Esophagus (tissue), 2 donors: ENCODE measurements around the gene TUNAR. TPM values are rescaled to one million over a fixed set of nuclear protein-coding genes. Genes with fewer than 3 reads are reported as not detected.
"Not testable (repeated sequence)": the region's sequence is repeated elsewhere in the genome, so short reads cannot be mapped to it uniquely, and the experiment has no call there.

Experiments used
- H3K27ac ChIP-seq, 2 donors: one replicate each; pipeline ENCODE4 v1.5.1; 2013; ENCODE audit warnings: low read depth in 2 of 2, mild to moderate bottlenecking in 2 of 2, inconsistent platforms in 1 of 2, low read length in 1 of 2, moderate library complexity in 1 of 2
- H3K27me3 ChIP-seq, 2 donors: one replicate each; pipeline ENCODE4 v1.6.1; 2013; ENCODE audit warnings: low read length in 2 of 2, control low read depth in 1 of 2, mild to moderate bottlenecking in 1 of 2; ENCODE audit not compliant: insufficient read depth in 2 of 2, control insufficient read depth in 1 of 2
- H3K36me3 ChIP-seq, 2 donors: one replicate each; pipeline ENCODE4 v1.6.1; 2013; ENCODE audit warnings: low read length in 1 of 2; ENCODE audit not compliant: control insufficient read depth in 2 of 2, insufficient read depth in 2 of 2
- H3K4me1 ChIP-seq, 2 donors: one replicate each; pipeline ENCODE4 v1.6.1; 2013; ENCODE audit warnings: low read length in 1 of 2; ENCODE audit not compliant: control insufficient read depth in 2 of 2, insufficient read depth in 2 of 2
- H3K4me3 ChIP-seq, 2 donors: one replicate each; pipeline ENCODE4 v1.5.1; 2013; ENCODE audit warnings: low read length in 2 of 2, mild to moderate bottlenecking in 2 of 2, low read depth in 1 of 2, moderate library complexity in 1 of 2
- H3K9me3 ChIP-seq, 2 donors: one replicate each; pipeline ENCODE4 v1.6.1; 2013; ENCODE audit warnings: mild to moderate bottlenecking in 2 of 2, low read depth in 1 of 2, low read length in 1 of 2, moderate library complexity in 1 of 2; ENCODE audit not compliant: control insufficient read depth in 2 of 2, insufficient read depth in 1 of 2
- WGBS, 2 donors: extraction: QIAGEN DNeasy Blood & Tissue Kit; methylation state at CpG; one replicate each; pipeline ENCODE4 v1.1.7; 2013; 5-methylcytosine and 5-hydroxymethylcytosine counted together
- polyA plus RNA-seq, 2 donors: library from polyadenylated mRNA; stranded (reverse); fragments of 200-250 nt; gene quantifications; one replicate each; pipeline ENCODE4 v1.2.3, GENCODE V29; 2013
- donor health status: healthy with polysubstance abuse.
- donor health status: Bipolar disorder and iron deficiency.

TUNAR gene
- polyA plus RNA-seq, 2 donors: 0.01 TPM; not detected in 1

GRCh38 chr14:95951359-95951758 lies 74.7 kb downstream of the TUNAR start:
- no peaks in the 10 kb centered on the region for H3K27me3 ChIP-seq
- no peak overlapping the region for H3K27ac ChIP-seq
- no peak overlapping the region for H3K4me3 ChIP-seq
- H3K36me3 ChIP-seq: no peaks in the 10 kb centered on the region
- no peaks in the 10 kb centered on the region for H3K9me3 ChIP-seq
- 74 to 79% methylated on average over 4 of the region's 4 CpGs for WGBS, 2 donors
- no peaks in the 10 kb centered on the region for H3K4me1 ChIP-seq

DNA sequence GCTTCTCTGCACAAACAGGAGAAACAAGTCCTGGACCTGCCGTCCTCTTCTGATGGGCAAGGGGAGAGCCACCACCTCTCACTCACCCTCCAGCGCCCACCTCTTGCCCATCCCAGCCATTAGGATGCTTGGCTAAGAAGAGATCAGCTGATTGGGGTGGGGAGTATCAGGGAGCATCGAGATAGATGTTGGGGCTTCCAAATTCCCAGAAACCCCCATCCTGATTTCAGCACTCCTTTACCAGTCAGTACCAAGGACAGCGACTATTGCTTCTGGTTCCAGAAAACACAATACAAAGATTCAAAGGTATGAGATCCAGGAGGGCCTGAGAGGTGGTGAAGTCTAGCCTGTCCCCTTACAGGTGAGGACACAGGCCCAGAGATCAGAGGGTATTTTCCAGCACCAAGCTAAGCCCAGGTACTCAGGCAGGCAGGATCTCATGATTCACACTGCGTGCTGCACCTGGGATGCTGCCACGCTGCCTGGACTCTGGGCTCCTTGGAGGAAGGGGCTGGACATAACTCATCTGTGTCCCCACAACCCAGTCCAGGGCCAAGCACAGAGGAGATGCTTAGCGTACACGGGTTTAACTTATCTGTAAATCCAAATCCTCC lies 76.6 kb downstream of the TUNAR start:
- no peaks in the 10 kb centered on the region for H3K36me3 ChIP-seq
- no peaks in the 10 kb centered on the region for H3K27me3 ChIP-seq
- no peaks in the 10 kb centered on the region for H3K9me3 ChIP-seq
- H3K4me3 ChIP-seq: no peak overlapping the region
- no peaks in the 10 kb centered on the region for H3K4me1 ChIP-seq
- H3K27ac ChIP-seq: no peak overlapping the region
- WGBS, 2 donors: 48 to 58% methylated on average over 8 of the region's 8 CpGs

DNA sequence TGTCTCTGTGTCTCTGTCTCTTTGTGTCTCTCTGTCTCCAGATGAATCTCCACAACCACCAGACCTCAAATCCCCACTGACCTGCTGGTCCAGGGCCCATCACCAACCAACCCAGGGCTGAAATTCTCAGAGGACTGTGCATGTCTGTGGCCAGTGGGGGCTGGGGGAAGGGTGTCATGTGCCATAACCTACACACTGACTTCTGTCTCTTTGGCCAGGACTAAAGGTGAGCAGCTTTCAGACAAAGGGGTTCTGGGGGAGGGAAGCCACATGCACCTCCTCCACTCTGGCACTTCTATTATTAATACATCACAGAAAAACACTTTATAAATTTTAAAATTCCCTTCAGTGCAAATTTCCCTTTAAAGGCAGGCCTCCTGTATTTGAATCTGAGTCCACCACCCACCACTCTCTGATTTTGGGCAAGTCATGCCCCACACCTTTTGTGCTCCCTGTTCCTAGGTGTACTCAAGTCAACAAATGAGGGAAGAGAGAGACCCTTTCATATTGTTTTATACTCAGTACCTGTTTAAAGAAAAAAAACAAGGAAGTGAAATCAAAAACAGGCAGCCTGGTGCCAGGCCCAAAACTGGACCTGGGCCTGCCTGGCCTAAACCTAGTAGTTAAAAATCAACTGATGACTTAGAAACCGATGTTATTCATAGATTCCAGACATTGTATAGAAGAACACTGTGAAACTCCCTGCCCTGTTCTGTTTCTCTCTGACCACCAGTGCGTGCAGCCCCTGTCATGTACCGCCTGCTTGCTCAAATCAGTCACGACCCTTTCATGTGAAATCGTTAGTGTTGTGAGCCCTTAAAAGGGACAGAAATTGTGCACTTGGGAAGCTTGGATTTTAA lies 80.2 kb downstream of the TUNAR start:
- no peak overlapping the region for H3K4me3 ChIP-seq
- 79% methylated on average over 5 of the region's 5 CpGs for WGBS, 2 donors
- no peaks in the 10 kb centered on the region for H3K4me1 ChIP-seq

GRCh38 chr14:95958105-95958504 lies 81.5 kb downstream of the TUNAR start:
- 15 to 26% methylated on average over 3 of the region's 3 CpGs for WGBS, 2 donors
- no peaks in the 10 kb centered on the region for H3K9me3 ChIP-seq
- H3K36me3 ChIP-seq: no peaks in the 10 kb centered on the region
- H3K4me3 ChIP-seq: no peak overlapping the region
- H3K27ac ChIP-seq: no peak overlapping the region
- no peaks in the 10 kb centered on the region for H3K4me1 ChIP-seq
- H3K27me3 ChIP-seq: no peaks in the 10 kb centered on the region

More for the DNA sequence above, 80.2 kb downstream of the TUNAR start:
- Histone ChIP-seq H3K27ac (no peak overlapping the region), H3K9me3 (no peaks in the 10 kb centered on the region), H3K27me3 (no peaks in the 10 kb centered on the region), H3K36me3 (no peaks in the 10 kb centered on the region)

- WGBS, 2 donors: 24 to 47% methylated on average over 1 of the region's 1 CpG
- Histone ChIP-seq H3K36me3 (no peaks in the 10 kb centered on the region), H3K9me3 (no peaks in the 10 kb centered on the region), H3K4me3 (no peak overlapping the region), H3K27ac (no peak overlapping the region), H3K27me3 (no peaks in the 10 kb centered on the region), H3K4me1 (no peaks in the 10 kb centered on the region)
These were observed 82.7 kb downstream of the TUNAR start for GRCh38 chr14:95959317-95959716.

DNA sequence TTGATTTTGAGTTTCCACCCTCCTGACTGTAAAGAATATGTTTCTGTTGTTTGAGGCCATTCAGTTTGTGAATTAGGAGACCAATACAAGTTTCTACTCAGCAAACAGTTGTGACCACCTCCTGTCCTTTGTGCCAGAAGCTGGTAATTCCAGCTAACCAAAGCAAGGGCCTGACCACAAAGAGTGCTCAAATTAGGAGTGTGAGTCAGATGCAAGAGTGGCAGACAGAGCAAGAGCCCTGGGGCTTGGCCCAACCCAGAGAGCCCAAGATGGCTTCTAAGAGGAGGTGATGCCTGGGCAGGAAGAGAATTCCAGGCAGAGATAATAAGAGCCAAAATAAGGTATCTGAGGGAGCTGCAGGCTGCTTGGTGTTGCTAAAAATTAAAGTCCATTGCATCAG lies 84.8 kb downstream of the TUNAR start:
- Histone ChIP-seq H3K27ac (no peak overlapping the region), H3K27me3 (no peaks in the 10 kb centered on the region), H3K4me3 (no peak overlapping the region), H3K4me1 (no peaks in the 10 kb centered on the region), H3K36me3 (no peaks in the 10 kb centered on the region), H3K9me3 (no peaks in the 10 kb centered on the region)

- no peak overlapping the region for H3K4me3 ChIP-seq
- H3K4me1 ChIP-seq: no peaks in the 10 kb centered on the region
- H3K27ac ChIP-seq: no peak overlapping the region
- 69 to 72% methylated on average over 2 of the region's 2 CpGs for WGBS, 2 donors
- H3K27me3 ChIP-seq: no peaks in the 10 kb centered on the region
- H3K9me3 ChIP-seq: no peaks in the 10 kb centered on the region
- H3K36me3 ChIP-seq: no peaks in the 10 kb centered on the region
These were observed 88.3 kb downstream of the TUNAR start for GRCh38 chr14:95964901-95965300.

DNA sequence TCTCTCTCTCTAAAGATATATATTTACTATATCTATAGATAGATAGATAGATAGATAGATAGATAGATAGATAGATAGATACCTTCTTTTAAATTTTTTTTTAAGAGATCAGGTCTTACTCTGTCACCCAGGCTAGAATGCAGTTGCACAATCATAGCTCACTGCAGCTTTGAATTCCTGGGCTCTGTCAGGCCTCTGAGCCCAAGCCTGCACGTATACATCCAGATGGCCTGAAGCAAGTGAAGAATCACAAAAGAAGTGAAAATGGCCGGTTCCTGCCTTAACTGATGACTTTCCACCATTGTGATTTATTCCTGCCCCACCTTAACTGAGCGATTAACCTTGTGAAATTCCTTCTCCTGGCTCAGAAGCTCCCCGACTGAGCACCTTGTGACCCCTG lies 91.4 kb downstream of the TUNAR start:
- not testable (repeated sequence) for H3K9me3 ChIP-seq, H3K4me1 ChIP-seq, H3K27ac ChIP-seq, H3K27me3 ChIP-seq, H3K4me3 ChIP-seq, H3K36me3 ChIP-seq
- WGBS, 2 donors: 32 to 42% methylated on average over 4 of the region's 4 CpGs
